Spleen (tissue), 11 donors: Measurements from ENCODE around the gene HECTD1. TPM values are rescaled to one million over a fixed set of nuclear protein-coding genes. Genes with fewer than 3 reads are reported as not detected.

Experiments
- DNase-seq: peaks from one replicate; pipeline ENCODE4 v3.0.0-alpha.2; 2020
- H3K27ac ChIP-seq, 8 donors: fragments of 200-600 bp; sonication (generic) in 7 of 8; 1 replicate in 4 of 8; 2 replicates in 4 of 8; pipeline versions ENCODE4 v1.5.0 to v1.8.0; 2016 to 2021; ENCODE audit warnings: inconsistent platforms in 4 of 8, mild to moderate bottlenecking in 4 of 8, moderate library complexity in 1 of 8
- H3K27me3 ChIP-seq, 7 donors: fragments of 200-600 bp; sonication (generic) in 6 of 7; replicated peaks in 1 of 7; 1 replicate in 4 of 7; 2 replicates in 3 of 7; pipeline versions ENCODE4 v1.5.0 to v1.8.0; 2016 to 2021; ENCODE audit warnings: inconsistent platforms in 3 of 7, mild to moderate bottlenecking in 1 of 7
- H3K36me3 ChIP-seq, 6 donors: fragments of 200-600 bp; sonication (generic) in 5 of 6; 1 replicate in 4 of 6; 2 replicates in 2 of 6; pipeline versions ENCODE4 v1.5.0 to v1.8.0; 2016 to 2021; ENCODE audit warnings: inconsistent platforms in 2 of 6
- H3K4me1 ChIP-seq, 6 donors: fragments of 200-600 bp; sonication (generic) in 5 of 6; 1 replicate in 3 of 6; 2 replicates in 3 of 6; pipeline versions ENCODE4 v1.5.0 to v1.8.0; 2016 to 2021; ENCODE audit warnings: inconsistent platforms in 3 of 6
- H3K4me3 ChIP-seq, 8 donors: fragments of 200-600 bp; sonication (generic) in 7 of 8; 1 replicate in 4 of 8; 2 replicates in 4 of 8; pipeline versions ENCODE4 v1.5.0 to v1.8.0; 2016 to 2021; ENCODE audit warnings: inconsistent platforms in 4 of 8, mild to moderate bottlenecking in 4 of 8, moderate library complexity in 2 of 8
- H3K9me3 ChIP-seq, 8 donors: fragments of 200-600 bp; sonication (generic) in 7 of 8; 1 replicate in 4 of 8; 2 replicates in 4 of 8; pipeline versions ENCODE4 v1.5.0 to v1.8.0; 2016 to 2021; ENCODE audit warnings: inconsistent platforms in 4 of 8
- POLR2A ChIP-seq, 3 donors: fragments of 450-650 bp; IDR thresholded peaks; one replicate each; pipeline ENCODE4 v1.5.1; 2017; ENCODE audit warnings: antibody characterized with exemption in 3 of 3, mild to moderate bottlenecking in 1 of 3
- POLR2AphosphoS5 ChIP-seq, 3 donors: sonication (generic); formaldehyde crosslinking; IDR thresholded peaks; one replicate each; pipeline ENCODE4 v1.5.1; 2017; ENCODE audit warnings: antibody characterized with exemption in 3 of 3
- WGBS, 5 donors: extraction: QIAGEN DNeasy Blood & Tissue Kit in 3 of 5; methylation state at CpG; one replicate each; pipeline versions ENCODE4 v1.1.5 to v1.1.7; 2013 to 2018; 5-methylcytosine and 5-hydroxymethylcytosine counted together
- intact Hi-C: fragments of 100-400 bp; cut with DNase I; formaldehyde crosslinking; loops from one replicate; pipeline ENCODE4 v1.15.0; 2023; ENCODE audit warnings: low total_unique reads
- polyA plus RNA-seq, 3 donors: library from polyadenylated mRNA; stranded (reverse); fragments of 200-250 nt; gene quantifications; one replicate each; pipeline ENCODE4 v1.2.1, GENCODE V29; 2013
- total RNA-seq, 7 donors: library from RNA; depleted of rRNA in 3 of 7; stranded (reverse); fragments of >200 nt in 3 of 7; fragmentation: NEBNext Ultra II Directional in 4 of 7; extraction: Animal tissue kit (Norgen Biotek cat#: 25700) in 4 of 7; gene quantifications; one replicate each; pipeline versions ENCODE4 v1.1.0 to v1.2.1, GENCODE V29; 2016 to 2021
- TF ChIP-seq, protein P1 (sequence below), 11 experiments: fragments of 200-600 bp in 7 of 11; fragments of 450-650 bp in 4 of 11; sonication (generic) in 4 of 11; IDR thresholded peaks in 8 of 11; conservative IDR thresholded peaks in 3 of 11; 1 replicate in 7 of 11; 2 replicates in 4 of 11; pipeline versions ENCODE4 v1.4.0 to v1.8.0; 2016 to 2021; ENCODE audit warnings: antibody characterized with exemption in 11 of 11, inconsistent platforms in 4 of 11, mild to moderate bottlenecking in 1 of 11
- donor health status: healthy with polysubstance abuse.
- donor health status: DM: no; HTN: no; CAD: no; lungs with moderate emphysema.
- donor health status: DM: no; HTN: no; CAD: no.
- donor health status: Bipolar disorder and iron deficiency.
- donor health status: healthy.
- donor health status: DM: no; HTN: no; CAD: no.
- donor health status: DM: yes; HTN: yes; CAD: no.

Gene HECTD1
- total and polyA plus RNA-seq, 10 donors: 27.6 to 176 (median 145) TPM

DNA sequence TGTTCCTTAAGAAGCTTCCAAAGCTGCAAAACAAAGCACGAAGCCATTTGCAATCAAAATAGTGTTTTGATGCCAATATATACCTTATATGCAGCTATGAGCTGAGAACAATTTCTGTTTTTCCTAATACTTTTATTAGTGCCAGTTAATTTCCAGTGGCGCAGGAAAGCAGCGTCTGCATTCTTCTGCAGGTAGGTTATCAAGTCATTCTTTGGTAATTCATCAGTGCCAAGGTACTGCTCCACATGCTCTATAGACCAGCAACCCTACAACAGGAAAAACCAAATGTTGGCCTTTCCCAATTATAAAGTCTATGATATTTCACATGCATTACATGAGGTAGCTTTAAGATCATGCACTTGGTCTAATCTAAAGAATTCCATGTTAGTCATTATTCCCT is 93.8 kb downstream of the HECTD1 start:
- Histone ChIP-seq H3K9me3 (no peaks in the 10 kb centered on the region), H3K27me3 (no peaks in the 10 kb centered on the region), H3K27ac (no peak overlapping the region), H3K4me1 (no peaks in the 10 kb centered on the region), H3K4me3 (no peak overlapping the region), H3K36me3 (peaks cover 2 to 100% (median 97%) of the 10 kb centered on the region in 6 donors)
- no peak for DNase-seq
- TF ChIP-seq, protein P1, sequence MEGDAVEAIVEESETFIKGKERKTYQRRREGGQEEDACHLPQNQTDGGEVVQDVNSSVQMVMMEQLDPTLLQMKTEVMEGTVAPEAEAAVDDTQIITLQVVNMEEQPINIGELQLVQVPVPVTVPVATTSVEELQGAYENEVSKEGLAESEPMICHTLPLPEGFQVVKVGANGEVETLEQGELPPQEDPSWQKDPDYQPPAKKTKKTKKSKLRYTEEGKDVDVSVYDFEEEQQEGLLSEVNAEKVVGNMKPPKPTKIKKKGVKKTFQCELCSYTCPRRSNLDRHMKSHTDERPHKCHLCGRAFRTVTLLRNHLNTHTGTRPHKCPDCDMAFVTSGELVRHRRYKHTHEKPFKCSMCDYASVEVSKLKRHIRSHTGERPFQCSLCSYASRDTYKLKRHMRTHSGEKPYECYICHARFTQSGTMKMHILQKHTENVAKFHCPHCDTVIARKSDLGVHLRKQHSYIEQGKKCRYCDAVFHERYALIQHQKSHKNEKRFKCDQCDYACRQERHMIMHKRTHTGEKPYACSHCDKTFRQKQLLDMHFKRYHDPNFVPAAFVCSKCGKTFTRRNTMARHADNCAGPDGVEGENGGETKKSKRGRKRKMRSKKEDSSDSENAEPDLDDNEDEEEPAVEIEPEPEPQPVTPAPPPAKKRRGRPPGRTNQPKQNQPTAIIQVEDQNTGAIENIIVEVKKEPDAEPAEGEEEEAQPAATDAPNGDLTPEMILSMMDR (IDR thresholded peaks at IDR 0.05 in 8 of 11, conservative IDR thresholded peaks at IDR 0.05 in 3 of 11): no peak
- no peak for TF ChIP-seq POLR2AphosphoS5 (IDR thresholded peaks at IDR 0.05)
- intact Hi-C loops: no loop called here
- 82 to 99% (median 98%) methylated on average over 3 of the region's 3 CpGs for WGBS, 5 donors

GRCh38 chr14:31110872-31111271 is 96.7 kb downstream of the HECTD1 start:
- DNase-seq: no peak
- intact Hi-C loops: no loop called here
- peaks cover 2 to 100% (median 96%) of the 10 kb centered on the region in 6 donors for H3K36me3 ChIP-seq

DNA sequence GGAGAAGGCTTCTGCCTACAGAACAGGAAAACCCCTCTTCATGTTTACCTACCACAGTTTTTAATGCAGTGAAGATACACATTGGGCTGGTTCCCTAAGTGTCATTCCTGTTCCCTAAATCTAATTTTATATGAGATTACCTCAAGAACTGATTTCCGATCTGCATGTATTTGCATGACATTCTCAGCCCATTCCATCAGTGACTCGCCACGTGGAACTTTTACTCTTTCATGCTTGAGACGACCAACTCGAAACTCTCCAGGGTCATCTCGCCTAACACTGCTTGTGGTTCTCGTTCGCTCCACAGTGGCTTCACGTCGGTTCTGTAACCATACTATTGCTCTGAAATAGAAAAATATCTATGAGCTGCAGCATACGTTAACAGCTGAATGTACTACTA is 98.3 kb downstream of the HECTD1 start:
- Histone ChIP-seq H3K27ac (no peak overlapping the region), H3K9me3 (no peaks in the 10 kb centered on the region), H3K36me3 (peaks cover 2 to 100% (median 97%) of the 10 kb centered on the region in 6 donors), H3K4me1 (no peaks in the 10 kb centered on the region), H3K4me3 (no peak overlapping the region), H3K27me3 (no peaks in the 10 kb centered on the region)
- DNase-seq: no peak
- TF ChIP-seq POLR2AphosphoS5 (IDR thresholded peaks at IDR 0.05): no peak
- no peak for TF ChIP-seq POLR2A (IDR thresholded peaks at IDR 0.05)
- TF ChIP-seq, protein P1 (IDR thresholded peaks at IDR 0.05 in 8 of 11, conservative IDR thresholded peaks at IDR 0.05 in 3 of 11): no peak
- WGBS, 5 donors: 86 to 91% (median 90%) methylated on average over 11 of the region's 11 CpGs
- intact Hi-C loops: loop anchor here (10.0 kb wide), 1 partner anchor 46 kb away; no protein-coding TSS in a partner anchor

More at GRCh38 chr14:31110872-31111271, 96.7 kb downstream of the HECTD1 start:
- no peak for TF ChIP-seq POLR2AphosphoS5 (IDR thresholded peaks at IDR 0.05)
- TF ChIP-seq POLR2A (IDR thresholded peaks at IDR 0.05): no peak
- TF ChIP-seq, protein P1 (IDR thresholded peaks at IDR 0.05 in 8 of 11, conservative IDR thresholded peaks at IDR 0.05 in 3 of 11): no peak
- WGBS, 5 donors: 69 to 93% (median 86%) methylated on average over 2 of the region's 2 CpGs
- no peak overlapping the region for H3K4me3 ChIP-seq
- H3K27me3 ChIP-seq: no peaks in the 10 kb centered on the region
- H3K9me3 ChIP-seq: no peaks in the 10 kb centered on the region
- H3K27ac ChIP-seq: no peak overlapping the region
- H3K4me1 ChIP-seq: no peaks in the 10 kb centered on the region

- Histone ChIP-seq H3K4me3 (no peak overlapping the region), H3K9me3 (peaks cover 0 to 6% (median 0%) of the 10 kb centered on the region in 8 donors), H3K27me3 (no peaks in the 10 kb centered on the region), H3K27ac (no peak overlapping the region), H3K4me1 (no peaks in the 10 kb centered on the region), H3K36me3 (peaks cover 2 to 100% (median 97%) of the 10 kb centered on the region in 6 donors)
- no peak for DNase-seq
- intact Hi-C loops: loop anchor here (10.0 kb wide), 1 partner anchor 48 kb away; no protein-coding TSS in a partner anchor
- WGBS, 5 donors: 82 to 94% (median 91%) methylated on average over 3 of the region's 3 CpGs
- TF ChIP-seq POLR2A (IDR thresholded peaks at IDR 0.05) (no peak), POLR2AphosphoS5 (IDR thresholded peaks at IDR 0.05) (no peak)
- TF ChIP-seq, protein P1 (IDR thresholded peaks at IDR 0.05 in 8 of 11, conservative IDR thresholded peaks at IDR 0.05 in 3 of 11): no peak
Observed at GRCh38 chr14:31106768-31107167, 100.8 kb downstream of the HECTD1 start.
